HG03064 (cell line): ENCODE data around the gene MRPL37.
"Not testable (repeated sequence)": the region's sequence is repeated elsewhere in the genome, so short reads cannot be mapped to it uniquely, and the experiment has no call there.

ENCODE experiments used
- ATAC-seq: cut with Tn5 transposase; IDR thresholded peaks from one replicate; pipeline ENCODE4 v1.9.1; 2021; ENCODE audit warnings: low read depth; ENCODE audit not compliant: unreplicated experiment

MRPL37 gene

GRCh38 chr1:54199765-54200518 lies at the start of gene MRPL37, which contains the start of gene CYB5RL:
MRPL37 (plus strand) TSS chr1:54200167; CDS start chr1:54200244, 77 bp downstream.
CYB5RL (minus strand) TSS chr1:54200030; CDS start chr1:54195616, 4,414 bp downstream.
- ATAC-seq: peak; percentile 96

GRCh38 chr1:54151013-54151412 lies 49.0 kb upstream of the MRPL37 start:
- ATAC-seq: no peak

GRCh38 chr1:54152696-54153095 lies 47.3 kb upstream of the MRPL37 start, which contains the start of gene CDCP2:
CDCP2 (minus strand) TSS chr1:54153000; CDS start chr1:54152922, 78 bp downstream.
- no peak for ATAC-seq

- no peak for ATAC-seq
Measured at GRCh38 chr1:54153535-54154439, 46.2 kb upstream of the MRPL37 start.

- ATAC-seq: no peak
Measured at GRCh38 chr1:54156201-54156600, 43.8 kb upstream of the MRPL37 start.

- no peak for ATAC-seq
Measured at GRCh38 chr1:54156986-54157385, 43.0 kb upstream of the MRPL37 start.

GRCh38 chr1:54157401-54157800 lies 42.6 kb upstream of the MRPL37 start:
- ATAC-seq: no peak

GRCh38 chr1:54158071-54158470 lies 41.9 kb upstream of the MRPL37 start:
- no peak for ATAC-seq

GRCh38 chr1:54159733-54160316 lies 40.1 kb upstream of the MRPL37 start:
- no peak for ATAC-seq

GRCh38 chr1:54160351-54160750 lies 39.6 kb upstream of the MRPL37 start:
- ATAC-seq: no peak

GRCh38 chr1:54161495-54162168 lies 38.3 kb upstream of the MRPL37 start:
- ATAC-seq: no peak

- no peak for ATAC-seq
Measured at GRCh38 chr1:54163051-54163450, 36.9 kb upstream of the MRPL37 start.

GRCh38 chr1:54163573-54163972 lies 36.4 kb upstream of the MRPL37 start:
- ATAC-seq: no peak

GRCh38 chr1:54165146-54165545 lies 34.8 kb upstream of the MRPL37 start:
- no peak for ATAC-seq

- ATAC-seq: not testable (repeated sequence)
Measured at GRCh38 chr1:54166357-54166756, 33.6 kb upstream of the MRPL37 start.

GRCh38 chr1:54167422-54168139 lies 32.4 kb upstream of the MRPL37 start:
- no peak for ATAC-seq

GRCh38 chr1:54168206-54168965 lies 31.6 kb upstream of the MRPL37 start:
- ATAC-seq: no peak

GRCh38 chr1:54169068-54169467 lies 30.9 kb upstream of the MRPL37 start:
- ATAC-seq: no peak

- no peak for ATAC-seq
Measured at GRCh38 chr1:54171016-54171415, 29.0 kb upstream of the MRPL37 start.
